HG02798 (cell line): Measurements from ENCODE around the gene OSBPL10.

Source experiments
- ATAC-seq: cut with Tn5 transposase; IDR thresholded peaks from one replicate; pipeline ENCODE4 v1.9.1; 2021; ENCODE audit warnings: mild to moderate bottlenecking; ENCODE audit not compliant: unreplicated experiment, poor library complexity

The OSBPL10 gene

GRCh38 chr3:31613177-31613576, 367.9 kb downstream of the OSBPL10 start:
- no peak for ATAC-seq
